ENCODE measurements around the gene TMEM72. TPM values are rescaled to one million over a fixed set of nuclear protein-coding genes. Genes with fewer than 3 reads are reported as not detected.

The TMEM72 gene
- total and polyA plus RNA-seq, 2 experiments from 2014 or later, result 0.13 TPM; not detected in 1

- Histone ChIP-seq H3K4me1 (ENCODE audit: insufficient read depth) (peaks cover 70% of the 10 kb centered on the region), H3K27ac (peak overlapping the region; percentile 45)
- 88% methylated on average over 9 of the region's 9 CpGs for WGBS (ENCODE audit: low lambda C conversion rate, missing lambda C conversion rate)
These were observed 65.4 kb downstream of the TMEM72 start for GRCh38 chr10:44976352-44977198.

DNA sequence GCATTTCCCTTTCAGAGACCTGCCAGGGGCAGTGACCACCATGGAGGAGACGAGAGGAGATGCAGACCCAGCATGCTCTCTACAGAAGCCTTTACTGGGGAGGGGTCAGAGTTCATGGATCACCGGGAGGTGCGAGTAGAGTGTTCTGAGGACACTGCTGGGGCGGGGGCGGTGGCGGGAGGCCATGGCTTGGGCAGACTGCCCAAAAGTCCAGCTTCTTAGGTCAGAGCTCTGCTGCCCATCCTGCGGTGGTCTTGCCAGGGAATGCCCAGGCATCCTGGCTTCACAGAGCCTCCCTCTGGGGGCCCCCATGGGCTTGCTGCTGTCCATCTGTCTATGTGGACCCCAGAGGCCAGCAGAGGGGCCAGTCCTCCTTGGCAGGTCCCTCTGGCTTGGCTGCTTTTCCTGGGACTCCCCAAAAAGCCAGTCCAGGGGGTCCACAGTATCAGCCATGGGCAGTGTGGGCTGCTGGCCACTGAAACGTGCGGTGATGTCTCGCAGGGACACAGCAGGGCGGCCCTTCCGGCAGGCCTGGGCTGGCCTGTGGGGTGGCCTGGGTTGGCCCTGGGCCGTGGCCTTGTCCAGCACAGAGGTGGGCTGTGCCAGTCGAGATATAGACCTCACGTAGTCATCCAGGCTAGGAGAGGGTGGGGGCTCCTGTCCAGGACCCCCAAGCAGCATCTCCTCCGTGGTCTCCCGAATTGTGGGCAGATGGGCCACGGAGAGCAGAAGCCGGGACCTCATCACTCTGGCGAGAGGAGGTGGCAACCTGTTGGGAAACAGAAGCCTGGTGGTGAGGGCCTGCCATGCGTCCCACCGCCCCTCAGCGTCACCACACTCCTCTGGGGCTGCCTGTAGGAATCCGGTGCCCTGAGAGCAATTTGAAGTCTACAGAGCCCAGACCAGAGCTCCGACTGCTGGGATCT lies 66.4 kb downstream of the TMEM72 start:
- peak overlapping the region; percentile 2 for H3K4me3 ChIP-seq
- H3K4me2 ChIP-seq, result peak overlapping the region; percentile 75
- DNase-seq (ENCODE audit: low spot score), result no peak
- peaks cover 74% of the 10 kb centered on the region for H3K4me1 ChIP-seq (ENCODE audit: insufficient read depth)
- no peaks in the 10 kb centered on the region for H4K20me1 ChIP-seq (ENCODE audit: insufficient read depth, poor library complexity, severe bottlenecking)
- H3K9me3 ChIP-seq (ENCODE audit: low read depth), result no peaks in the 10 kb centered on the region
- H3K79me2 ChIP-seq, result peaks cover 4% of the 10 kb centered on the region
- no peak overlapping the region for H2AFZ ChIP-seq
- TF ChIP-seq, protein P1, sequence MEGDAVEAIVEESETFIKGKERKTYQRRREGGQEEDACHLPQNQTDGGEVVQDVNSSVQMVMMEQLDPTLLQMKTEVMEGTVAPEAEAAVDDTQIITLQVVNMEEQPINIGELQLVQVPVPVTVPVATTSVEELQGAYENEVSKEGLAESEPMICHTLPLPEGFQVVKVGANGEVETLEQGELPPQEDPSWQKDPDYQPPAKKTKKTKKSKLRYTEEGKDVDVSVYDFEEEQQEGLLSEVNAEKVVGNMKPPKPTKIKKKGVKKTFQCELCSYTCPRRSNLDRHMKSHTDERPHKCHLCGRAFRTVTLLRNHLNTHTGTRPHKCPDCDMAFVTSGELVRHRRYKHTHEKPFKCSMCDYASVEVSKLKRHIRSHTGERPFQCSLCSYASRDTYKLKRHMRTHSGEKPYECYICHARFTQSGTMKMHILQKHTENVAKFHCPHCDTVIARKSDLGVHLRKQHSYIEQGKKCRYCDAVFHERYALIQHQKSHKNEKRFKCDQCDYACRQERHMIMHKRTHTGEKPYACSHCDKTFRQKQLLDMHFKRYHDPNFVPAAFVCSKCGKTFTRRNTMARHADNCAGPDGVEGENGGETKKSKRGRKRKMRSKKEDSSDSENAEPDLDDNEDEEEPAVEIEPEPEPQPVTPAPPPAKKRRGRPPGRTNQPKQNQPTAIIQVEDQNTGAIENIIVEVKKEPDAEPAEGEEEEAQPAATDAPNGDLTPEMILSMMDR (IDR thresholded peaks at IDR 0.05; ENCODE audit: poor library complexity), result no peak
- TF ChIP-seq EZH2phosphoT487 (IDR thresholded peaks at IDR 0.05; ENCODE audit: low read depth, severe bottlenecking, unreplicated experiment), result no peak
- TF ChIP-seq EZH2 (IDR thresholded peaks at IDR 0.05; ENCODE audit: borderline replicate concordance), result no peak
- H3K9me2 ChIP-seq (replicated peaks; ENCODE audit: insufficient read depth), result no peaks in the 10 kb centered on the region
- H3K36me3 ChIP-seq (replicated peaks; ENCODE audit: insufficient read depth, low read depth), result no peaks in the 10 kb centered on the region
- no peaks in the 10 kb centered on the region for H3K27me3 ChIP-seq
- peak overlapping the region; percentile 93 for H3K27ac ChIP-seq
- 77% methylated on average over 23 of the region's 25 CpGs for WGBS (ENCODE audit: low lambda C conversion rate, missing lambda C conversion rate)

More at GRCh38 chr10:44976352-44977198, 65.4 kb downstream of the TMEM72 start:
- Histone ChIP-seq H3K9me3 (ENCODE audit: low read depth) (no peaks in the 10 kb centered on the region), H3K27me3 (no peaks in the 10 kb centered on the region), H3K4me2 (peak overlapping the region; percentile 75), H3K9me2 (replicated peaks; ENCODE audit: insufficient read depth) (no peaks in the 10 kb centered on the region), H3K4me3 (no peak overlapping the region), H3K36me3 (replicated peaks; ENCODE audit: insufficient read depth, low read depth) (no peaks in the 10 kb centered on the region), H3K79me2 (peaks cover 4% of the 10 kb centered on the region), H4K20me1 (ENCODE audit: insufficient read depth, poor library complexity, severe bottlenecking) (no peaks in the 10 kb centered on the region), H2AFZ (no peak overlapping the region)
- TF ChIP-seq EZH2phosphoT487 (IDR thresholded peaks at IDR 0.05; ENCODE audit: low read depth, severe bottlenecking, unreplicated experiment) (no peak), EZH2 (IDR thresholded peaks at IDR 0.05; ENCODE audit: borderline replicate concordance) (no peak)
- TF ChIP-seq, protein P1 (IDR thresholded peaks at IDR 0.05; ENCODE audit: poor library complexity), result no peak
- no peak for DNase-seq (ENCODE audit: low spot score)

DNA sequence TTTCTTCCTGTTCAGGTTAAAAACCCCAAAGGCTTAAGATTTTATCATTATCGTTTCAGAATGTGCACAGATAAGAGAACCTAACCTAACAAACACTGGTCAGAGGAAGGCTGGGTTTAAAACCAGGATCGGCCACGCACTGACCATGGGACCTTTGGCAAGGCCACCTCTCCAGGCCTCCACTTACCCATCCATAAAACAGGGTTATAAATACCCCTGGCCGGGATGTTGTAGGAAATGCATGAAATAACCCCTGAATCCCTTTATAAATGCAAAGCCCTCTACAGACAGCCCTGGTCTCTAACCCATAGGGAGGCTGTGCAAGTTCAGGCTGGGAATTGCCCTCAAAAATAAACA lies 67.1 kb downstream of the TMEM72 start:
- peak overlapping the region; percentile 75 for H3K4me2 ChIP-seq
- no peaks in the 10 kb centered on the region for H3K27me3 ChIP-seq
- H3K27ac ChIP-seq, result peak overlapping the region; percentile 93
- H4K20me1 ChIP-seq (ENCODE audit: insufficient read depth, poor library complexity, severe bottlenecking), result no peaks in the 10 kb centered on the region
- peaks cover 74% of the 10 kb centered on the region for H3K4me1 ChIP-seq (ENCODE audit: insufficient read depth)
- no peak for DNase-seq (ENCODE audit: low spot score)
- peak overlapping the region; percentile 2 for H3K4me3 ChIP-seq
- H3K9me2 ChIP-seq (replicated peaks; ENCODE audit: insufficient read depth), result no peaks in the 10 kb centered on the region
- H3K9me3 ChIP-seq (ENCODE audit: low read depth), result no peaks in the 10 kb centered on the region
- TF ChIP-seq, protein P1 (IDR thresholded peaks at IDR 0.05; ENCODE audit: poor library complexity), result no peak
- TF ChIP-seq EZH2phosphoT487 (IDR thresholded peaks at IDR 0.05; ENCODE audit: low read depth, severe bottlenecking, unreplicated experiment), result no peak
- no peak for TF ChIP-seq EZH2 (IDR thresholded peaks at IDR 0.05; ENCODE audit: borderline replicate concordance)
- WGBS (ENCODE audit: low lambda C conversion rate, missing lambda C conversion rate), result 28% methylated on average over 4 of the region's 4 CpGs
- peaks cover 4% of the 10 kb centered on the region for H3K79me2 ChIP-seq
- H3K36me3 ChIP-seq (replicated peaks; ENCODE audit: insufficient read depth, low read depth), result no peaks in the 10 kb centered on the region
- no peak overlapping the region for H2AFZ ChIP-seq

All from hepatocyte (in vitro differentiated cells).